ENCODE results near the gene TMEM98.
"Not testable (repeated sequence)": the region's sequence is repeated elsewhere in the genome, so short reads cannot be mapped to it uniquely, and the experiment has no call there.

The TMEM98 gene

DNA sequence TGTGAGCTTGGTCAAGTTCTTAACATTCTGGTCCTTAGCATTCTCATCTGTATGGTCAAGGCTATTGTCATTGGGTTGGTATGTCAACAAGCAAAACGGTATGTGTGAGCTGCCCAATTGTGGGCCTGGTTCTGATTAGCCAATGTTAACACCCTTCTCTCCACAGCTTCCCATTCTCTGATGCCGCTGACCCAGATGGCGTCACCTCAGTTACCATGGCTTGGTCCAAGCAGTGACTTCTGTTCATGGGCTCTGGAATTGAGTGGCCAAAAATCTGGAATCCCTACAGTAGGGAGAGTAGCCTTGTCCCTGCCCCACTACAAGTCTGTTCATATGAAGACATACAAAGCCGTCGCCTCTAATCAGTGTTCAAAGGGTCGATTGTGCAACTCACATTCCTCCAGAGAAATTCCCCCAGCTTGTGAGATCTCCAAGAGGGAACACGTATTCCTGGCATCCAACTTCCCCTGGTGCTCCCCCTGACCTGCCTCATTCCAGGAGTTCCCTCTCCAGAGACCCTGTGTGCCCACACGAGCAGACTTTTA, 15.8 kb downstream of the TMEM98 start:
- DNase-seq = no peak

DNA sequence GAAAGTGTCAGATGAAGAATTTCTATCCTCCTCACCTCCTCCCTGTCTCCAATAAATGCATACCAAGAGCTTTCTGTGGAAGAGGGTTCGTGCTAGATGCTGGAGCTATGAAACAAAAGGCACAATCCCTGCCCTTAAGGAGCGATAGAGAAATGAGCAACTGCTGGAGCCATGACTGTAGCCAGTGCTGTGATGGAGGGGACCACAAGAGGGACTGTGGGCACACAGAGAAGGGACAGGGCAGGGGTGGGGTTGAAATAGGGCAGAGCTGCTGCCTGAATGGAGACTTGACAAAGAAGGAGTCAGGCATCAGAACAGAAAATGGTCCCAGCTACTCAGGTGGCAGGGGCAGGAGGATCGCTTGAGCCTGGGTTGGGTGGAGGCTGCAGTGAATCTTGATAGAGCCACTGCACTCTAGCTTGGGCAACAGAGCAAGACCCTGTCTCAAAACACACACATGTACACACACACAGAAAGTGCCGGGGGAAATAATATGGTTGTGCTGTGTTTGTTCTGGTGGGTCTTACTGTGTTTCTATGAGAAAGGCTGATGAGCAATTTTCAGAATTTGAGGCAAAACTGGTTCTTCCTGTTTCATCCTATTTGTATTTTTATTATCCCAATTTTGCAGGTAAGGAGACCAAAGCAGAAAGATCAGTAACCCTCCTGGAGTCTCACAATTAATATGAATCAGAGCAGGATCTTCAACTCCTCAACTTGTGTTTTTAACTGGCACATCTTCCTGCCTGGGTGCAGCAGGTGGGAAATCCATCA, 16.5 kb downstream of the TMEM98 start:
- DNase-seq = no peak

DNA sequence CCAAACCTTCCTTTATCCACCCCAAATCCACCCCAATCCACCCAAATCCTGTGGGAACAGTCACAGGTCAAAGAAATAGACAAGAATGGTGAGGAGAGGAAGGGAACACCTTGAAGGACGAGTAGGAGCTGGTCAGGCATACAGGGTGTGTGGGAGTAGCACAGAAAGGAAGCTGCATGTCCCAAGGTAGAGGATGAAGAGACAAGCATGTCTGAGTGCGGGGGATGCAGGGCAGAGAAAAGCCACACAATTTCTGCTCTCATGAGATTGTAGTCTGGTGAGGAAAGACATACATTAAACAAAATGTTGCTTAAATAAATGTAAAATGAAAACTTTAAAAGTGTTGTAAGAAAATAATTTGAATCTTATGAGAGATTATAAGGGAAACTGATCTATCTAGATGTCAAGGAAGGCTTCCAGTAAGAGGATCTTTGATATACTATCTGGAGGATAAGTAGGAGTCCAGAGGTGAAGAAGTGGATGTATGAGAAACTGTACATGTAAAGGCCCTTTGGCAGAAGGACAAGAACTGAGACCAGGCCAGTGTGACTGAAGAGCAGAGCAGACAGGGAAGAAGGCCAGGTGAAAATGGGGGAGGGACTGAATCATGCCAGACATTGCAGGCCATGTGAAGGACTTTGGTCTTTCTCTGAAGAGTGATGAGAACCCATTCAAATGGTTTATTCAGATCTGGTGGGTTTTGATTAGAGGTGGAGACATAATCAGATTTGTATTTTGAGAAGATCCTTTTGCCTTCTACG, 18.6 kb downstream of the TMEM98 start:
- no peak for DNase-seq

DNA sequence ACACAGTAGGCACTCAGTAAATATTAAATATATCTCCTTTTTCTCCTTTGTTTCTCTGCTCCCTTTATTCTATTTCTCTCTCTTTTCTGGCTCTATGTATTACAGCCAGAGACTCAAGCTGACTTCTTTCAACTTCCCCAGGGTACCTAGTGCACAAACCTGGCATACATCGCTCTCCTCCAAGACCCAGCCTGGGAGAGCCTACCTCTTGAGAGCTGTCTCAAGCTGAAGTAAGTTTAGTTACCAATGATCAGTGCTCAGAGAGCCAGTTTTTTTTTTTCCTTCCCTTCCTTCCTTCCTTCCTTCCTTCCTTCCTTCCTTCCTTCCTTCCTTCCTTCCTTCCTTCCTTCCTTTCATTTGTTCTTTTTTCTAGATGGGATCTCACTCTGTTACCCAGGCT, 19.8 kb downstream of the TMEM98 start:
- no peak for DNase-seq

DNA sequence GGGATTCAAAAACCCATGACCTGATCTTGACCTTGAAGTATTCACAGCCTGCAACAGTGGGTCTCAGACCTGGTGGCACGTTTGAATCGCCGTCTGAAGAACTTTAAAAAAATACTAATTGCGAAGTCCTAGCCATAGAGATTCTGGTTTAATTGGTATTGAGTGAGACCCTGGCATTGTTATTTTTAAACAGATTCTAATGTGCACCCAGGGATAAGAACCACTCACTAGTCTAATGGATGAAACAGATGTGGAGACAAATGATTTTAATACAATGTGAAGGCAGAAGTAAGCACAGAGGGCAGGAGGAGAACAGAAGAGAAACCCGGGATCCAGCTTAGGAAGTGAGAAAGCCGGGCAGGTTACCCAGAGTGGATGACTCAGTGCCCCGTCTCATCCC, 21.2 kb downstream of the TMEM98 start:
- DNase-seq = no peak

DNA sequence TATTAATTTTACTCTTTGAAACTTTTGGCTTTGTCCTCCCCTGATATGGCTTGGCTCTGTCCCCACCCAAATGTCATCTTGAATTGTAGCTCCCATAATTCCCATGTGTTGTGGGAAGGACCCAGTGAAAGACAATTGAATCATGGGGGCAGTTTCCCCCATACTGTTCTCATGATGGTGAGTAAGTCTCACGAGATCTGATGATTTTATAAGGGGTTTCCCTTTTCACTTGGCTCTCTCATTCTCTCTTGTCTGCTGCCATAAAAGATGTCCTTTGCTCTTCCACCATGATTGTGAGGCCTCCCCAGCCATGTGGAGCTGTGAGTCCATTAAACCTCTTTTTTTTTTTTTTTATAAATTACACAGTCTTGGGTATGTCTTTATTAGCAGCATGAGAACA, 24.5 kb downstream of the TMEM98 start:
- not testable (repeated sequence) for DNase-seq

DNA sequence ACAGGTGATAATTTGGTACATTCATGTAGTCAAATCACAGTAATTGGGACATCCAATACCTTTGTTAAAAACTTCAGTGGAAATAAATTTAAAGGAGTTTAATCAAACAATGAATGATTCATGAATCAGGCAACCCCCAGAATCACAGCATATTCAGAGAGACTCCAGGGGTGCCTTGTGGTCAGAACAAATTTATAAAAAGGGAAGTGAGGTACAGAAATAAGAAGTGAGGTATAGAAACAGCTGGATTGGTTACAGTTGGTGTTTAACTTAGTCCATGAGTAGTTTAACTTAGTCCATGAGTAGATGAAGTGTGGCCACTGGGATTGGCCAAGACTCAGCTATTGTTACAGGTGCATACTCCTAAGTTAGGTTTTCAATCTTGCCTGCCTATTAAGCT, 25.1 kb downstream of the TMEM98 start:
- DNase-seq = no peak

DNA sequence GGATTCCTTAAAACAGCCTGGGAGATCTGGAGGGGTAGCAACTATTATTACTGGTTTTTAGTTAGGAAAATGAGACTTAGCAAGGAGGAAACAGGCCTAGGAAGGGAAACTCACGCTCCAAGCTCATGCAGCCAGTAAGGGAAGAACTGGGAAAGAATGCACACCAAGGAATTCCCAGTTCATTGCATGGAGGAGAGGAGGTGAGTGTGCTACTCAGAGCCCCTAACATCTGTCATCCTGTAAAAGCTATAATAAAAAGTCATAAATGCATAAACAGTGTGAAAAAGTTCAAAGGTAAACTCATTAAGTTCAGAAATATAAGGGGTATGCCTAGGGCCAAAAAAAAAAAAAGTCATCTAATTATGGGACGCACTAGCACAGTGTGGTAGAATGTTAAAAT, 25.9 kb downstream of the TMEM98 start:
- DNase-seq = no peak

DNA sequence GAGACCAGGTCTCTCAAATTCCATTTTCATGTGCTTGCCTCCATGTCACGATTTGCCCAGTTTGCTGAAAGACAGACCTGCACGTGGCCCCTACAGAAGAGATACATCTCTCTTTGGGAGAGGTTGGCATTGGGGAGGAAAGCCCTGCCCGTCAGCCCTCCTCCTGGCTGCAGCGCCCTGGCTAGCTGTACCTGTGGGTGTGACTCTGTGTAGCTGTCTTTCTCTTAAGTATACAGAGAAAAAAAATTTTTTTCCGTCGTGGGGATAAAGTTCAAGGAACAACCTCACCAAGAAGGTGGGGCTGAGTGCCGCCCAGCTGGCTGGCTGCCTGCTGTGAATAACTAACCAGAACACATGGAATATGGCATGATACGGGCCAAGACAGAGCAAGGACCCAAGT, 26.5 kb downstream of the TMEM98 start:
- DNase-seq = no peak

DNA sequence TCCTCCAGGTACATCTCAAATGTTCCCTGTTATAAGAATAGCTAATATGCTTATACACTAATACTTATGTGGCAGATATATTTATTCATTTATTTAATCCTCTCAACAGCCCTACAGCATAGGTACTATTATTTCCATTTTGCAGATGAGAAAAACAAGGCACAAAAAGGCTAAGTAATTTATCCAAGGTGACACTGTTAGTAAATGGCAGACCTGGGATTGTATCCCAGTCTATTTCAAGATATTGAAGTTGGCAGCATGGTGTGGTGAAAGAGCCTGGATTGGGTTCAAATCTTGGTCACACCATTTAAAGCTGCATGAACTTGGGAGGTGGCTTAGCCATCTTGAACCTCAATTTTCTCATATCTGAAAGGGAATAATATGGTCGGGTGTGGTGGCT, 27.2 kb downstream of the TMEM98 start:
- DNase-seq = no peak

DNA sequence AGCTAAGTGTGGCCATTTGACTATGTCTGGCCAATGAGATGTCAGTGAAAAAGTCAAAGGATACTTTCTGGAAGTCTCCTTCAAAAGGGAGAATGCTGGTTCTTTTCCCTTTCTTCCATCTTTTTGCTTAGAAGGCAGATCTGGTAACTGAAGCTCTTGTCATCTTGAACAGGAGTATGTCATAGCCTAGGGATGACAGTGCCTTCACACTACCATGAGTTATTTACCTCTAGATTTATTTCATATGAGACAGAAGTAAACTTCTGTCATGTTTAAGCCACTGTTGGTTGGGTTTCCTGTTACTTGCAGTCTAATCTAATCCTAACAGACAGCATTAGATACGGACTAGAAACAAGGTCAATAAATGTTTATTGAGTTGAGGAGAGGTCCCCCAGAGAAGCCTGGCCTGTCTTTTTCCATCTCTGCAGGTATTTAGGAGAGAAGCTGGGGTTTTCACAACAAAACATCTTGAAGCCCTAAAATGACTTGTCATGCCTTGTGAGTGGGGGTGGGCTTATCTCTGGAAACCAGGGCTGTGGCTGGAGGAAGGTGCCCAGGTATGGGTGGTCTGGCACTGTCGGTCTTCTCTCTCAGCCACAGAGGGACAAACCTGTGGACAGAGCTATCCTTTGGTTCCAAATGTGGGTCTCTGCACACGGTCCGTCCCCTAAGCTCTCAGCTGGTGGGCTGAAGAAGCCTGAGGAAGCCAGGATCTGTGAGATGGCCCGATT, 28.5 kb downstream of the TMEM98 start:
- no peak for DNase-seq

DNA sequence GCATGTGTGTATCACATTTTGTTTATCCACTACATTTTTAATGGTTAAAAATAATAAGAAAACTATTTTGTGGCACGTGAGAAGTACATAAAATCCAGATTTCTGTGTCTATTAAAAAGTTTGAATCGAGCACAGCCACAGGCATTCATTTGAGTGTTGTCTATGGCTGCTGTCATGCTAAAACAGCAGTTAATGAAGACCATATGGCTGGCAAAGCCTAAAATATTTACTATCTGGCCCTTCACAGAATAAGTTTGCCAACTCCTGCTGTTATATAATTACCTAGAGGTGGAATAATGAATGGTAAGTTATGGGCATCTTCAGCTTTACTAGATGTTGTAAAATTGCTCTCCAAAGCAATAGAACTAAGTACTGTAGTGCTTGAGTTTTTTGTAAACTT, 30.5 kb downstream of the TMEM98 start:
- DNase-seq = no peak

DNA sequence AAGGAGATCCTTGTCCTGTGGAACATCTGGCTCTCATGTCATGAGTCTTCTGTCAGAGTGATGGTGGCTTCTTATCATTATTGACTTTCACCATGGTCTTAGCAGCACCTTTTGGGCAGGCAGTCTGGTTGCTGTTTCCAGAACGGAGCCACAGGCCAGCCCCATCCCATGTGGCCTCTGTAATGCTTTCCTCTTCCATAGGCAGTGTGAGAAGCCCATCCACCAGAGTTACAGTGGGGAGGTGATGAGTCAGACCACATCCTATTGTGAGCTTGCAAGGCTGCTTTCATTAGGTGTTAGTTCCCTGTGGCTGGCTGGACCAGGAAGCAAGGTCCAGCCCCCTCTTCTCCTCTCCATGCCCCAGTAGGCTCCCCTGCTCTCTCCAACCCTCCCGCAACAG, 32.9 kb downstream of the TMEM98 start:
- DNase-seq = no peak

DNA sequence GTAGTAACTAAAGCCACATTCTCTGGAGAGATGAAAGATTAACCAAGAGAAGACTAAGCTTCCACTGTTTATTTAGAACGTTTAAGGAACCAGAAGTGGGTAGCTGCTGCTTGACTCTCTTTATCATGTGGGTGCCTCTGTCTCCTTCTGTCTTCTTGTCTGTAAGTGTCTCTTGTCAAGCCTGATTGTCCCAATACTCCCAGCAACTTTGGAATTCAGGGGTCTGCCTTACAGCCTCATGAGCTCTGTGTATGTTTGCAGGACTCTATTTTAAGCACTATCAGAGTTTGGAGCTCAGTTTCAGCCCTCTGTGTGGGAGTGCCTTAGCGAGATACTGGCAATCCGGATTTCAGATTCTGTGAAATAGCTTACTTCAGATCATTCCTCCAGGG, 34.4 kb downstream of the TMEM98 start:
- no peak for DNase-seq

DNA sequence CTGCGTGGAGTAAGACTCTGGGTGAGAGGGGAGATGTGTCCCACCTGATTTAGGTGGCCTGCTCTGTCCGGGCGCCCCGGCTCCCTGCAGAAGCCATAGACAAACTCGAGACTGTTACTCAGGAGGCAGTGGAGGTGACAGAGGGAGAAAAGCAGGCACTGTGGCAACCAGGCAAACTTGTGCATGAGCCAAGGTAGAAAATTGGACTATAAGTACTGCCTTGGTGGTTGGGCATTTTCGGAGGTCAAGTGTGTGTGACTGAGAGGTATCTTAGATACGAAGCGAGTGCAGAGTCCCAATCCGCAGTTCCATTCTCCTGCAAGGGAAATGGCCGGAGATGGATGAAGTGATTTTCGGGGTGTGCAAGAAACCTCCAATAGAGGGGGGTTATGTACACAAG, 36.6 kb downstream of the TMEM98 start:
- DNase-seq = no peak

DNA sequence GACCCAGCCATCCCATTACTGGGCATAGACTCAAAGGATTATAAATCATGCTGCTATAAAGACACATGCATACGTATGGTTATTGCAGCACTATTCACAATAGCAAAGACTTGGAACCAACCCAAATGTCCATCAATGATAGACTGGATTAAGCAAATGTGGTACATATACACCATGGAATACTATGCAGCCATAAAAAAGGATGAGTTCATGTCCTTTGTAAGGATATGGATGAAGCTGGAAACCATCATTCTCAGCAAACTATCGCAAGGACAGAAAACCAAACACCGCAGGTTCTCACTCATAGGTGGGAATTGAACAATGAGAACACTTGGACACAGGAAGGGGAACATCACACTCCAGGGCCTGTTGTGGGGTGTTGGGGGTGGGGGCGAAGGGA, 41.3 kb downstream of the TMEM98 start:
- not testable (repeated sequence) for DNase-seq

DNA sequence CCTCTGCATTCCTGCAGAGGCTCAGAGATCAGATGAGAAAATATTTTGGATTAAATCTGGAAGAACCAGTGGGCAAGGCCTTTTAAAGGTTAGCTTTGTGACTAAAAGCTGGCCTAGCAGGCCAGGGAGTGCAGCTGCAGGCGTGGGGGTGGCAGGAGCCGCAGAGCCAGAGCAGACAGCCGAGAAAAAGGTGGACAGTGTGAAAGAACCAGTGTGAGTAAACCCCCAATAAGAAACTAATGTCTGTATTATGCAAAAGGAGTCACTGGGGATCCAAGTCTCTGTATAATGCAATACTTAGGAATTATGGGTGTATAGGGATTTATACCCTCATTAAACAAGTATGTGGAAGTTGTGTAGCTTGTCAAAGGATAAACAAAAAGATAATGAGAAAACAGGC, 42.3 kb downstream of the TMEM98 start:
- DNase-seq = no peak

DNA sequence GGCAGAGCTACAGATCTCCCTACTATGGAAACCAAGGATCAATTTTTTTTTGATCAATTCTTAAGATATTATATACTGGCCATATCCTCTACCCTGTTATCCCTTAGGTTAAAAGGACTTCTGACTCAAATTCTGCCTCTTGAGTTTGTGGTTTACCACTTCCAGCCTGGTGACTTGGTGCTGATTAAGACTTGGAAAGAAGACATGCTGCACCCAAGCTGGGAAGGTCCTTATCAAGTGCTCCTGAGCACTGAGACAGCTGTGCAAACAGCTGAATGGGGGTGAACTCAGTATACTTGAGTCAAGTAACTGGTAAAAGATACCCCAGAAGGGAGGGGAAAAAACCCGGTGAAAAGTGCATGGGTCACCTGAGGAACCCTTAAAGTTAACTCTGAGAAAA, 43.2 kb downstream of the TMEM98 start:
- no peak for DNase-seq

DNA sequence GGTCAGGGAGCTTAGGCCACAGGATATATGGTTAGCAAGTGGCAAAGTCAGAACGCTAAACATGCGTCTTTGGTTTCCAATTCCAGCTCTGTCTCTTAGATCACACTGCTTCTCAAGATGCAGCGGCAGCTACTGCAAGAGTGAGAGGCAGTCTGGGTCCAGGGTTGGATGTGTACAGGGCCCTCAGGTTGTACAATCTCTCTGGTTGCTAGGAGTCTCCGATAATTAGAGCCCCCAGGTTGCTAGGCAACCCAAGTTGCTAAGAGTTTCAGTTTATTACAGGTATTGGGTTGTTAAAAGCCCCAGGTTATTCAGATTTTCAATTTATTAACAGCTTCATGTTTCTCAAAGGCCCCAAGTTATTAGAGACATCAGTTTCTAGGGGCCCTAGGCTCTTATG, 48.2 kb downstream of the TMEM98 start:
- DNase-seq = no peak

DNA sequence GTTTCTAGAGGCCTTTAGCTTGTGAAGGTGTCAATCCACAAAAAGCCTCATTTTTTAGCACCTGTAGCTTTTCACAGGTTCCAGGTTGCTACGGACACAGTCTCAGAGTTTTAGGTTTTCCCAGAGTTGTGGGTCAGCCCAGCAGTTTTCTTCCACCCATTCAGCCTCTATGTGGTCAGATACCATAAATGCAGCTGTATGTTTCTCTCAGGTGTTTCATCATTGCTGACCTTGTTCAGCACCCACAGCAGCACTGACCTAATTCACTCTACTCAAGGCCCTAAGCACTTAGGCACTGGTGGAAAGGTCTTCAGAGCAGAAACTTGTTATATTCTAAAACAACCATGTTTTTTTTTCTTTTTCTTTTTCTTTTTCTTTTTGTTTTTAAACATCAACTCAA, 48.7 kb downstream of the TMEM98 start:
- DNase-seq = no peak

DNA sequence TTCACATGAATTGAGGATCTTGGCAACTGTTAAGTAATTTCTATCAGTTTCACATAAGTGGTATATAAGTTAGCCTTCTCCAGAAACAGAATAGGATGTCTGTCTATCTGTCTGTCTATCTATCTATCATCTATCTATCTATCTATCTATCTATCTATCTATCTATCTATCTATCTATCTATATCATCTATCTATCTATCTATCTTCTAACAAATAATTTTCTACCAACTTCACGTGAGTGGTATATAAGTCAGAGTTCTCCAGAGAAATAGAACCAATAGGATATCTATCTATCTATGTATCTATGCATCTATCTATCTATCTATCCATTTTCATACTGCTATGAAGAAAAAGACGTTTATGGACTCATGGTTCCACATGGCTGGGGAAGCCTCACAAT, 52.3 kb downstream of the TMEM98 start:
- DNase-seq = no peak

DNA sequence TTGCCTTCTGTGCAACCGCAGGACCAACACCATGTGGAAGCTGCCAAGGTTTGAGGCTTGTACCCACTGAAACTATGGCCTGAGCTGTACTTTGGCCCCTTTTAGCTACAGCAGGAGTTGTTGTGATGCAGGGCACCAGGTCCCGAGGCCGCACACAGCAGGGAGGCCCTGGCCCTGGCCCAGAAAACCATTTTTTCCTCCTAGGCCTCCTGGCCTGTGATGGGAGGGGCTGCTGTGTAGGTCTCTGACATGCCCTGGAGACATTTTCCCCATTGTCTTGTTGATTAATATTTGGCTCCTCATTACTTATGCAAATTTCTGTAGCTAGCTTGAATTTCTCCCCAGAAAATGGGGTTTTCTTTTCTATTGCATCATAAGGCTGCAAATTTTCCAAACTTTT, 53.7 kb downstream of the TMEM98 start:
- DNase-seq = not testable (repeated sequence)

DNA sequence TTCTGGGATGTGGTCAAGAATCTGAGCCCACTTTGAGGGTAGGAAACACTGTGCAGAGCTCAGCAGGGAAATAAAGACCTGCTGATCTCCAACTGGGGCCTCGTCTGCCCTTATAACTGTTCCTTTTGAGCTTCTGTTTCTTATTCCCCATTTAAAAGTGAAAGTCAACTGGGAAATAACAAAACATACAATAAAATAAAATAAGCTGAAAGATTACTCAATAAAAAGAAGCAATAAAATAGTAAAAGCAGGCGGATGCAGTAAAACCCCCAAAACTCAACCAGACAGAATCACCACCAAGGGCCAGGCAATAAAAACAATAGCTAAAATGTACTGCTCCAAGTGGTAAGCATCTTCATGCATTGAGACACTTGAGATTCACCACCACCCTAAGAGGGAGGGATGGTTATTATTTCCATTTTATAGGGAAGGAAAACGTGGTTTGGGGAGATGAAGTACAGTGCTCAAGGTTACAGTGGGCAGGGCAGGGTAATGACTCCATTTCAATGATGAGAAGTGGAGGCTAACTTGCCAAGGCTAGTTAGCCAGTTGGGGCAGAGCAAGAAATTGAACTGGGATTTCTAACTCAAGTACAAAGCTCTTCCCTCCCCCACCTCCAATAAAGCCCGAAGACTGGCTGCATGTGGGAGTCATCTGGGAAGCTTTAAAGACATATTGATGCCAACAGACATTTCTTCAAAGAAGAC, 57.2 kb downstream of the TMEM98 start:
- DNase-seq = no peak
